Measurements from ENCODE around the gene ST7. TPM values are rescaled to one million over a fixed set of nuclear protein-coding genes. Genes with fewer than 3 reads are reported as not detected.

Gene ST7
- total RNA-seq, 1 experiment from 2014 or later = 12.9 TPM

DNA sequence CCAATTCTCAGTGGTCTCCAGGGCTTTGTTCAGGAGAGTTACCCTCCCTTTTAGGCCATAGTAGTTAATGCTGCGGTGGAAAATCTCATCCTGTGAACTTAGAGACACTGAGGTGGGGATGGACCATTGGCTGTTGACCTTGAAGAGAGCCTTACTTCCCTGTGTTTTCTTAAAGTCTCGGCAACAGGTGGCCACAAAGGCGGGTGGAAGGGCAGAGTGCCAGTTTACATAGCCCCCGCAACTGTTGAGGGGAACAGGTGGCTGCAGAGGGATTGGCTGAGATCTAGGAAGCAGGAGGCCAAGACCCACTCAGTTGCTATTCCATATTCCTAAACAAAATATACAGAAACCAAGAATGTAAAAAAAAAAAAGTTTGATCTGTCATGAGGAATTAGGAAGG is 160.6 kb downstream of the ST7 start:
- no peak overlapping the region for H3K18ac ChIP-seq (ENCODE audit: insufficient read length, low read depth, low read length)
- no peak overlapping the region for H3K23ac ChIP-seq (ENCODE audit: insufficient read length, low read depth, low read length)
- H4K8ac ChIP-seq (replicated peaks; ENCODE audit: insufficient read length, low read depth, low read length) = no peak overlapping the region
- no peaks in the 10 kb centered on the region for H3K4me1 ChIP-seq (ENCODE audit: insufficient read depth, low read length)
- H3K4ac ChIP-seq (ENCODE audit: low read depth, low read length) = no peak overlapping the region
- no peak overlapping the region for H2BK5ac ChIP-seq (ENCODE audit: insufficient read length, low read length)
- no peak overlapping the region for H2BK120ac ChIP-seq (ENCODE audit: low read depth, low read length, poor library complexity, severe bottlenecking)
- H3K79me2 ChIP-seq (ENCODE audit: insufficient read depth, low read length) = no peaks in the 10 kb centered on the region
- no peak overlapping the region for H3K9ac ChIP-seq (ENCODE audit: extremely low read depth, insufficient read length, low read length)
- Mint-ChIP-seq H3K4me3 (no peak overlapping the region), H3K4me1 (peaks cover 16 to 27% of the 10 kb centered on the region in 2 experiments), H3K27ac (peak overlapping the region in 1 of 3 experiments; percentile 37; a peak in 1 of 7 replicates), H3K36me3 (ENCODE audit: insufficient read depth in 1 of 3, low read depth in 3 of 3) (peaks cover 2 to 5% (median 3%) of the 10 kb centered on the region in 3 experiments; a peak in 3 of 7 replicates), H3K27me3 (ENCODE audit: low read depth) (no peaks in the 10 kb centered on the region; the same call in 1 of the 2 replicates), H3K9me3 (peaks cover 2% of the 10 kb centered on the region in 2 experiments; a peak in 3 of 5 replicates)
- H4K91ac ChIP-seq (ENCODE audit: insufficient read length, low read depth, low read length) = no peak overlapping the region
- no peak overlapping the region for H3T11ph ChIP-seq (ENCODE audit: low read length)
- no peak overlapping the region for H2BK15ac ChIP-seq (ENCODE audit: low read depth, low read length)
- no peak overlapping the region for H3K27ac ChIP-seq (ENCODE audit: insufficient read length, low read depth, low read length)
- no peak overlapping the region for H2AFZ ChIP-seq (ENCODE audit: low read length)
- H3K56ac ChIP-seq (ENCODE audit: insufficient read length, low read depth, low read length) = no peak overlapping the region
- H4K20me1 ChIP-seq (ENCODE audit: control insufficient read depth, insufficient read depth, insufficient read length) = no peaks in the 10 kb centered on the region
- no peak overlapping the region for H2AK5ac ChIP-seq (ENCODE audit: insufficient read length, low read length)
- no peak overlapping the region for H2BK12ac ChIP-seq (ENCODE audit: insufficient read length, low read depth, low read length)
- WGBS (ENCODE audit: extremely low coverage, insufficient read length, low lambda C conversion rate) = no CpG with 5 or more reads among the region's 4 CpGs
- no peak for DNase-seq
- H2BK20ac ChIP-seq (ENCODE audit: low read depth, low read length, poor library complexity, severe bottlenecking) = no peak overlapping the region
- no peaks in the 10 kb centered on the region for H3K23me2 ChIP-seq (ENCODE audit: insufficient read length, low read depth, low read length, poor library complexity, severe bottlenecking)
- H3K79me1 ChIP-seq (ENCODE audit: insufficient read depth, low read depth, low read length, poor library complexity, severe bottlenecking) = no peaks in the 10 kb centered on the region
- no peak overlapping the region for H4K5ac ChIP-seq (ENCODE audit: insufficient read length, low read depth, low read length)
- H3K27me3 ChIP-seq (ENCODE audit: insufficient read depth, low read length) = no peaks in the 10 kb centered on the region
- H3K14ac ChIP-seq (ENCODE audit: insufficient read depth, low read length) = no peak overlapping the region
- no peaks in the 10 kb centered on the region for H3K9me3 ChIP-seq (ENCODE audit: control insufficient read depth, low read depth, low read length)
- H3K4me2 ChIP-seq (ENCODE audit: insufficient read depth, insufficient read length, low read length) = no peak overlapping the region
- TF ChIP-seq, protein P1, sequence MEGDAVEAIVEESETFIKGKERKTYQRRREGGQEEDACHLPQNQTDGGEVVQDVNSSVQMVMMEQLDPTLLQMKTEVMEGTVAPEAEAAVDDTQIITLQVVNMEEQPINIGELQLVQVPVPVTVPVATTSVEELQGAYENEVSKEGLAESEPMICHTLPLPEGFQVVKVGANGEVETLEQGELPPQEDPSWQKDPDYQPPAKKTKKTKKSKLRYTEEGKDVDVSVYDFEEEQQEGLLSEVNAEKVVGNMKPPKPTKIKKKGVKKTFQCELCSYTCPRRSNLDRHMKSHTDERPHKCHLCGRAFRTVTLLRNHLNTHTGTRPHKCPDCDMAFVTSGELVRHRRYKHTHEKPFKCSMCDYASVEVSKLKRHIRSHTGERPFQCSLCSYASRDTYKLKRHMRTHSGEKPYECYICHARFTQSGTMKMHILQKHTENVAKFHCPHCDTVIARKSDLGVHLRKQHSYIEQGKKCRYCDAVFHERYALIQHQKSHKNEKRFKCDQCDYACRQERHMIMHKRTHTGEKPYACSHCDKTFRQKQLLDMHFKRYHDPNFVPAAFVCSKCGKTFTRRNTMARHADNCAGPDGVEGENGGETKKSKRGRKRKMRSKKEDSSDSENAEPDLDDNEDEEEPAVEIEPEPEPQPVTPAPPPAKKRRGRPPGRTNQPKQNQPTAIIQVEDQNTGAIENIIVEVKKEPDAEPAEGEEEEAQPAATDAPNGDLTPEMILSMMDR (conservative IDR thresholded peaks at IDR 0.05) = no peak
